GM12878 (cell line): ENCODE measurements around the gene PRMT3. TPM values are rescaled to one million over a fixed set of nuclear protein-coding genes. Genes with fewer than 3 reads are reported as not detected.

ENCODE experiments used
- ATAC-seq: fragments of 200-7000 bp; cut with Tn5 transposase; 3 replicates; pipeline ENCODE4 v1.9.1; 2020; ENCODE audit warnings: mild to moderate bottlenecking, moderate library complexity
- BruUV-seq: library from RNA; stranded (reverse); fragments of 400-500 nt; replicated peaks from 2 replicates; lab custom pipeline; 2021; lab: Mats Ljungman, UMichigan
- CTCF ChIA-PET: fragments of 300-600 bp; sonication (Branson Sonifier 250); formaldehyde crosslinking; extraction: SDS; loops from one replicate; lab custom pipeline; 2021; ENCODE audit warnings: inconsistent platforms; lab: Yijun Ruan, JAX
- POLR2A ChIA-PET: fragments of 350-600 bp; formaldehyde crosslinking; extraction: SDS; loops from one replicate; lab custom pipeline; 2021; ENCODE audit warnings: inconsistent platforms; lab: Charles Lee
- RAD21 ChIA-PET: fragments of 300-600 bp; sonication (Branson Sonifier 250); formaldehyde crosslinking; loops from one replicate; lab custom pipeline; 2023; ENCODE audit warnings: antibody characterized with exemption; ENCODE audit not compliant: unreplicated experiment; lab: Charles Lee
- SMC1A ChIA-PET: fragments of 300-600 bp; sonication (Branson Sonifier 250); formaldehyde crosslinking; loops from one replicate; lab custom pipeline; 2023; ENCODE audit not compliant: unreplicated experiment, uncharacterized antibody; lab: Charles Lee
- DNase-seq: peaks from one replicate; pipeline ENCODE4 v3.0.0-alpha.2; 2011; ENCODE audit warnings: low read depth, low spot score
- FAIRE-seq: peaks from 3 replicates; lab custom pipeline; 2011; peaks lifted over from hg19 to GRCh38; lab: Jason Lieb, UNC
- H2AFZ ChIP-seq: 2 replicates; pipeline ENCODE4 v1.6.0; 2011; ENCODE audit warnings: low read depth, low read length, control low read depth; ENCODE audit not compliant: control insufficient read depth
- H3K27ac ChIP-seq: 2 replicates; pipeline ENCODE4 v1.5.1; 2011; ENCODE audit warnings: control low read depth; ENCODE audit not compliant: control insufficient read depth, insufficient read depth
- H3K27me3 ChIP-seq, 2 experiments: replicated peaks in 1 of 2; 2 replicates each; pipeline versions ENCODE4 v1.6.0 to v1.6.1; 2011; ENCODE audit warnings: low read length in 1 of 2; ENCODE audit not compliant: control insufficient read depth in 2 of 2, insufficient read depth in 2 of 2
- H3K36me3 ChIP-seq, 2 experiments: 2 replicates each; pipeline ENCODE4 v1.5.1; 2011; ENCODE audit warnings: low read length in 1 of 2; ENCODE audit not compliant: control insufficient read depth in 2 of 2, insufficient read depth in 2 of 2
- H3K4me1 ChIP-seq: 2 replicates; pipeline ENCODE4 v1.6.1; 2011; ENCODE audit warnings: mild to moderate bottlenecking, low read length, moderate library complexity, mixed read lengths; ENCODE audit not compliant: control insufficient read depth, insufficient read depth
- H3K4me2 ChIP-seq: 2 replicates; pipeline ENCODE4 v1.6.0; 2011; ENCODE audit warnings: control low read depth; ENCODE audit not compliant: control insufficient read depth, insufficient read depth
- H3K4me3 ChIP-seq: fragments of 200-600 bp; sonication (generic); 2 replicates; pipeline ENCODE4 v1.5.1; 2016
- H3K79me2 ChIP-seq: 2 replicates; pipeline ENCODE4 v1.6.0; 2011; ENCODE audit warnings: low read length; ENCODE audit not compliant: control insufficient read depth, insufficient read depth
- H3K9ac ChIP-seq: 2 replicates; pipeline ENCODE4 v1.8.0; 2011; ENCODE audit warnings: low read length, control low read depth, mixed read lengths; ENCODE audit not compliant: control insufficient read depth, insufficient read depth
- H3K9me3 ChIP-seq: replicated peaks from 3 replicates; pipeline ENCODE4 v1.5.1; 2011; ENCODE audit warnings: mild to moderate bottlenecking, low read length; ENCODE audit not compliant: control insufficient read depth, insufficient read depth
- H4K20me1 ChIP-seq: 2 replicates; pipeline ENCODE4 v1.6.0; 2011; ENCODE audit not compliant: control insufficient read depth, insufficient read depth
- NFIC ChIP-seq: IDR thresholded peaks from 2 replicates; pipeline ENCODE4 v1.6.1; 2012; ENCODE audit warnings: low read depth, mild to moderate bottlenecking, inconsistent platforms, low read length, moderate library complexity
- PBX3 ChIP-seq: IDR thresholded peaks from 2 replicates; pipeline ENCODE4 v1.6.1; 2011; ENCODE audit warnings: mild to moderate bottlenecking, low read depth, low read length, moderate library complexity; ENCODE audit not compliant: insufficient replicate concordance
- RFX5 ChIP-seq: IDR thresholded peaks from 2 replicates; pipeline ENCODE4 v1.6.1; 2011; ENCODE audit warnings: low read depth, low read length, improper control_type of control experiment
- SRF ChIP-seq, 2 experiments: IDR thresholded peaks; 2 replicates each; pipeline ENCODE4 v1.6.1; 2011; ENCODE audit warnings: low read depth in 2 of 2, low read length in 2 of 2, mild to moderate bottlenecking in 1 of 2, moderate library complexity in 1 of 2
- STAT1 ChIP-seq: fragments of 450-650 bp; conservative IDR thresholded peaks from 2 replicates; pipeline ENCODE4 v1.6.1; 2014; ENCODE audit warnings: antibody characterized with exemption, mild to moderate bottlenecking
- STAT3 ChIP-seq: IDR thresholded peaks from 2 replicates; pipeline ENCODE4 v1.6.1; 2011; ENCODE audit warnings: low read depth, low read length, improper control_type of control experiment
- WGBS: methylation state at CpG from one replicate; pipeline ENCODE4 v1.1.6; 2016; ENCODE audit warnings: low lambda C conversion rate; ENCODE audit not compliant: insufficient replicate concordance, insufficient coverage; ENCODE audit errors: missing lambda C conversion rate; 5-methylcytosine and 5-hydroxymethylcytosine counted together
- in situ Hi-C: fragments of 300-500 bp; cut with MboI; formaldehyde crosslinking; loops from 9 replicates; pipeline ENCODE4 v1.14.3; 2018; ENCODE audit warnings: mixed read lengths
- intact Hi-C: fragments of 100-400 bp; cut with micrococcal nuclease; formaldehyde crosslinking; loops from one replicate; pipeline ENCODE4 v1.14.2; 2022; ENCODE audit not compliant: unreplicated experiment
- polyA plus RNA-seq, 11 experiments: library from polyadenylated mRNA; depleted of rRNA in 4 of 11; unstranded in 6 of 11; stranded (reverse) in 5 of 11; fragments of >200 nt; fragmentation: Nextera tagmentation in 4 of 11; fragmentation: Illumina TruSeq in 1 of 11; extraction: Ambion mirVana in 4 of 11; extraction: Trizol in 1 of 11; gene quantifications; 1 replicate in 1 of 11; 2 replicates in 10 of 11; pipeline versions ENCODE4 v1.2.1 to v1.2.3, GENCODE V29; 2011 to 2016; ENCODE audit warnings: inconsistent platforms in 2 of 11, missing spikeins in 2 of 11, low read depth in 1 of 11
- total RNA-seq, 4 experiments: library from RNA; depleted of rRNA in 3 of 4; stranded (reverse); fragments of >200 nt in 3 of 4; fragmentation: Illumina TruSeq in 1 of 4; extraction: Trizol in 1 of 4; gene quantifications; 2 replicates each; pipeline versions ENCODE4 v1.2.1 to v1.2.3, GENCODE V29; 2013 to 2021
- TF ChIP-seq, protein P1 (sequence below): fragments of 450-650 bp; formaldehyde crosslinking; IDR thresholded peaks from 2 replicates; pipeline ENCODE4 v1.4.0; 2020; ENCODE audit warnings: mild to moderate bottlenecking, moderate library complexity

PRMT3 gene
- total and polyA plus RNA-seq, 10 of the 15 experiments (the other 5 are each of a cell fraction or from before 2014, with no cell fraction given), result 13.9 to 52.1 (median 27.7) TPM

DNA sequence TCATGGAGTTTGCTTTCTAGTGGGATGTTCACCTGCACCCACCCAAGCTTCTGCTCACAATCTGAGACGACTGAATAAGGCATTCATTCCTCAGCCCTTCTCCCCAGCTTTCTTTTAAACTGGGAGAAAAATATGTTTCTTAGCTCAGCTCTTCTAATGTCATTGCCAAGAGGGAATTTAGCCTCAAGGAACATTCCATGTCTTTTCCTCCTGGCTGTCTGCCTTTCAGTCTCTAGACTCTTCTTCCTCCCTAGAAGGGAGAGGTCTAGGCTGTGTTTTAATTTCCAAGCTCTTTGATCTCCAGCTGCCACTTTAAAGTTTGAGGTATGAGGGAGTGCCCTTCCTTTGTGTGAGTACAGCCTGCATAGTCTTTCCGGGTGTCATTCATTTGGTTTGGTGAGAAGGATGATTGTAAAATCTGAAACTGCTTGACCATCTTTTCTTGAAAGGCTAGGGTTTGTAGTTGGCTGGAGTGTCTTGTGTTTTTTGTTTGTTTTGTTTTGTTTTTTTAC lies 35.7 kb upstream of the PRMT3 start:
- no peak for ATAC-seq
- Histone ChIP-seq H3K79me2 (no peaks in the 10 kb centered on the region), H3K4me3 (no peak overlapping the region), H3K27ac (no peak overlapping the region), H3K36me3 (no peaks in the 10 kb centered on the region), H3K9me3 (no peaks in the 10 kb centered on the region), H4K20me1 (no peaks in the 10 kb centered on the region), H3K9ac (no peak overlapping the region), H3K27me3 (no peaks in the 10 kb centered on the region), H3K4me1 (no peaks in the 10 kb centered on the region), H3K4me2 (no peak overlapping the region), H2AFZ (no peak overlapping the region)
- ChIA-PET POLR2A (interaction anchor here (0.9 kb wide), 1 partner anchor 13 kb away, joined by 3 read pairs; no protein-coding TSS in a partner anchor), CTCF (interaction anchor here (0.7 to 6.3 kb wide), 10 partner anchors 8 to 414 kb away, joined by 3 to 131 read pairs (median 6); partner anchors contain the start of gene HTATIP2), RAD21 (interaction anchor here (1.6 to 4.7 kb wide), 2 partner anchors 219 to 223 kb away, joined by 5 to 46 read pairs; no protein-coding TSS in a partner anchor), SMC1A (interaction anchor here (1.5 to 5.6 kb wide), 3 partner anchors 217 to 223 kb away, joined by 4 to 56 read pairs (median 19); no protein-coding TSS in a partner anchor)
- in situ Hi-C loops, result loop anchor here (5.0 to 10.0 kb wide), 2 partner anchors 225 to 407 kb away; no protein-coding TSS in a partner anchor
- BruUV-seq, result no TSS peak
- intact Hi-C loops, result loop anchor here (1.0 to 10.0 kb wide), 2 partner anchors 224 to 397 kb away; no protein-coding TSS in a partner anchor
- no peak for DNase-seq
- FAIRE-seq, result no peak
- TF ChIP-seq SRF (IDR thresholded peaks at IDR 0.05; ENCODE audit: low read depth in 2 of 2, low read length in 2 of 2) (no peak), NFIC (no peak), RFX5 (no peak), STAT1 (no peak), STAT3 (no peak), PBX3 (no peak)
- TF ChIP-seq, protein P1, sequence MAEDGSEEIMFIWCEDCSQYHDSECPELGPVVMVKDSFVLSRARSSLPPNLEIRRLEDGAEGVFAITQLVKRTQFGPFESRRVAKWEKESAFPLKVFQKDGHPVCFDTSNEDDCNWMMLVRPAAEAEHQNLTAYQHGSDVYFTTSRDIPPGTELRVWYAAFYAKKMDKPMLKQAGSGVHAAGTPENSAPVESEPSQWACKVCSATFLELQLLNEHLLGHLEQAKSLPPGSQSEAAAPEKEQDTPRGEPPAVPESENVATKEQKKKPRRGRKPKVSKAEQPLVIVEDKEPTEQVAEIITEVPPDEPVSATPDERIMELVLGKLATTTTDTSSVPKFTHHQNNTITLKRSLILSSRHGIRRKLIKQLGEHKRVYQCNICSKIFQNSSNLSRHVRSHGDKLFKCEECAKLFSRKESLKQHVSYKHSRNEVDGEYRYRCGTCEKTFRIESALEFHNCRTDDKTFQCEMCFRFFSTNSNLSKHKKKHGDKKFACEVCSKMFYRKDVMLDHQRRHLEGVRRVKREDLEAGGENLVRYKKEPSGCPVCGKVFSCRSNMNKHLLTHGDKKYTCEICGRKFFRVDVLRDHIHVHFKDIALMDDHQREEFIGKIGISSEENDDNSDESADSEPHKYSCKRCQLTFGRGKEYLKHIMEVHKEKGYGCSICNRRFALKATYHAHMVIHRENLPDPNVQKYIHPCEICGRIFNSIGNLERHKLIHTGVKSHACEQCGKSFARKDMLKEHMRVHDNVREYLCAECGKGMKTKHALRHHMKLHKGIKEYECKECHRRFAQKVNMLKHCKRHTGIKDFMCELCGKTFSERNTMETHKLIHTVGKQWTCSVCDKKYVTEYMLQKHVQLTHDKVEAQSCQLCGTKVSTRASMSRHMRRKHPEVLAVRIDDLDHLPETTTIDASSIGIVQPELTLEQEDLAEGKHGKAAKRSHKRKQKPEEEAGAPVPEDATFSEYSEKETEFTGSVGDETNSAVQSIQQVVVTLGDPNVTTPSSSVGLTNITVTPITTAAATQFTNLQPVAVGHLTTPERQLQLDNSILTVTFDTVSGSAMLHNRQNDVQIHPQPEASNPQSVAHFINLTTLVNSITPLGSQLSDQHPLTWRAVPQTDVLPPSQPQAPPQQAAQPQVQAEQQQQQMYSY, result no peak
- WGBS, result 50% methylated on average over 2 of the region's 2 CpGs
